ENCODE data around the gene CD86.

- TF ChIP-seq POLR2A (IDR thresholded peaks at IDR 0.05) (no peak), CTCF (IDR thresholded peaks at IDR 0.05 in 8 of 11, conservative IDR thresholded peaks at IDR 0.05 in 3 of 11) (no peak)
These were observed 29.6 kb downstream of the CD86 start for GRCh38 chr3:122084799-122085198.

Measured in spleen (tissue), 7 donors.